ENCODE data around the gene FHIT.

FHIT gene

DNA sequence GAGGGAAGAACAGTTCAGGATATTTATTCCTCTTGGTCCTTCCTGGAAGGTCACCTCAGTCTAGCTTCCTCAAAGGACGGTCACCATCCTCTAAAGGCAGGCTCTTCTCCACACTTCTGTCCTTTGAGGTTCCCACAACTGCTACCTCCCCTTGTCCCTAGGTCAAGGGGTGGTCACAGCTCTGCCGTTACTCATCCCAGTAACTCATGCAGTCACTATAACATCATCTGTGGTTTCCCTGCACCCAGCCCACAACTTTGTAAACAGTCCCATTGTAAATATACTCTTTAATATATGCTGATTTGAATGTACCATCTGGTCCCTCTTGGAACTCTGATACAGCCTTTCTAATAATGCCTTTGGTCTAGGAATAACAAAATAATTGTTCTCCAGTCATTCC lies 887.4 kb downstream of the FHIT start:
- DNase-seq, result no peak

DNA sequence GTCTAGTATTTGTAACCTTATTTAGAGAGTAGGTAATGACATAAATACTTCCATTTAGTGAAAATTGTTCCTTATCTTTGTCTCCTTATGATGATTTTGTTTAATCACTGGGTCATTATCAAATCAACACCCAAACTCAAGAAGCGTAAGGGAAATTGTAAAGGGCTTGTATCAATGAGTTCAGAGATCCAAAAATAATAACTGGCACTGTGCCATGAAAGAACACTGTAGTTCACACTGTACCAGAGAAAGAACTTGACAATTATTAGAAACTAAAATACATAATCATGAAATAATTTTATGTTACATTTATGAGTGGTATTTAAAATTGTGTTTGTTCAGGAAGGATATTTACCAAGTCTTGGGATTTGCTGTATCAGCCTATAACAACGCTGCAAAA lies 895.4 kb downstream of the FHIT start:
- no peak for DNase-seq

DNA sequence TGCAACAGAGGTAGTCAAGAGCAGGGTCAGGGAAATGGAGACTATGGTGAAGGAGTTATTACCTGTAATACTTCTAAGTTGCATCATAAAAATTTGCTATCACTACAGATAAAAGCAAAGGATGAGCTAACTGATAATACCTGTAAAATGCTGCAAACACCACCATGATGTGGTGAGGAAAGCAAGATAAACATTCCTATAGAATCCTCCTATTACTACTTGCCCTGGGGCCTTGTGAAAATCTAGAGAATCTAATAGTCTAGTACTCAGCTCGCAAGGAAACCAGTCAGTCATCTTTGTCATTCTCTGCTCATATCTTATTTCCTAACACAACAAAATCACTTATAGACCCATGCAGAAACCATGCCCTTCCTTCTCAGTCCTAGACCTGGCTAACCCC lies 899.8 kb downstream of the FHIT start:
- DNase-seq, result no peak

DNA sequence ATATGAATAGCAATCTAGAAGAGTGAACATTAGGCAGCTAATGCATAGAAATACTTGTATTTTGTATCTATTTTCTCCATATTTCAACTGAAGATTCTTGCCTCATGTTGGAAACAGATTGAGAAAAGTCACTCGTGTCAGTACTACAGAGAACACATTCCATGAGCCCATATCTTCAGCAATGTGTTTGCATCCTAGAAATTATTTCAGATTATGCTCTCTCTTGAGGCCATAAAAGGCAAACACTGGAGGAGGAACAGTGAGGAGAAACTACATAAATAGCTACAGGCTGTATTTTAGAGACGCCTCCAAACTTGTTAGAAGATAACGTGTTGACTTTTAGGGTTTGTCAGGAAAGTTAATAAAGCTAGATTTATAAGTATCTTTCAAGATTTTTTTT lies 906.9 kb downstream of the FHIT start:
- no peak for DNase-seq

DNA sequence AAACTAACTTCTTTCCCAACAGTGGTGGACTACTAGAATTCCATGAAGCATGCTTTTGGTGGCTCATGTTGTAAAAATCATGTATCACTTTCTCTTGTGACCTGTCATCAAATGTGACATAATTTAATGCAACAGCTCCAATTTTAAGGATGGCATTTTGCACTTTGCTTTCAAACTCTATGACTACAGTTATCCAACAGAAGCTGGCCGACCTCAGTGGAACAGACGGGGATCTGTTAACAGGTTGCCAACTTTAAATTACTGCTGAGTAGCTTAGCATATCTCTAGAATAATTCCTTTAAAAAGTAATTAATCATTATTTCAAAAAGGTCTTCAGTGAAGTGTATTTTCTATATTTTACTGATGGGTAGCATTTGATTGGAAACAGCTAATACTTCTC lies 907.4 kb downstream of the FHIT start:
- no peak for DNase-seq

DNA sequence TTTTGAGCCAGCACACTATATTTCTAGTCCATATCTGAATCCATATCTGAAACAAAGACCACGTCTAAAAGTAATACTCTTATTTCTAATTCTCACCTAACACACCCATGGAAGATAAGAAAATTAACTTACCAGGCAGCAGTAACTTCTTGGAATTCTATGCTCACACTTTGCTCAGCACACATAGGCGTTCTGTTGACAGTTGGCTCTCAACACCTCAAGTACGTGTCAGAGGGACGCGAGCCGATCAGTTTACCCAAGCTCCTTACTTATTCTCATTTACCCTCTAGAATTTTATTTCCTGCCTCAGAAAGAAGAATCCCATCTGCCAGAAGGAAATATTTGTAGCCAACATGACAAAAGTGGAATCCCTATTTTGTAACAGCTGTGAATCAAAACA lies 911.9 kb downstream of the FHIT start:
- DNase-seq, result no peak

DNA sequence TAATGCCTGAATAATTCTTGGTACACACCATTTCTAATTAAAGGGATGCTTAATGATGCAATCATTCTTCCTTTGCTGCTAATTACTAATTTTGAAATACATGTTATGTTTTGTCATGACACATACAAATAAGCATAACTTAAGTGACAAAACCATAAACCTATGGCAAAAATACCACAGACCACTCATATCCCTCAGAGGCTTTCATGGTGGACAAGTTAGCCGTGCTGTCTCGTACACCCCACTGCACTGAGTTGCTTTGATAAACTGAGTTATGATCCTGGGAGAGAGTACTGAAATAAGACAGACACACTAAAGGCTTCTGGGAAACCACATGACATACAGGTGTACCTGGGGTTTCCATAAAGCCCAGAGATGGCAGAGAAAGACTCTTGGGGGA lies 913.8 kb downstream of the FHIT start:
- DNase-seq, result no peak

DNA sequence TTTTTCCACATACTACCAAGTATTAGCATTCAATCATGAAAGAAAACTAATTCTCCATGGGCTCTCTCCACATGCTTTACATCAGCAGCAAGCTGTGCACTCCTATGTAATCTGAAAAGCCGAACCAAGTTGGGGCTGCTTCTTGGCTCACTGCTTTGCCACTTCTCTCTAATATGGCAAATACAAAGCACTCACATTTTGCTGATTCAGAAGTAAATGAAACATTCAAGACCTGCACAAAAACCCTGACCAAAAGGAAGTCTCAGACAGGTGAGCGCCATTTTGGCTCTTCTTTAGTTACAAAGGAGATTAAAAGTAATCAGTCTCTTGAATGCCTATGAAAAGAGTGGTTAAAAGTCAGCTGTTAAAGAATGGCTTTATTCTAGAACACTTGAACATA lies 915.2 kb downstream of the FHIT start:
- DNase-seq, result no peak

DNA sequence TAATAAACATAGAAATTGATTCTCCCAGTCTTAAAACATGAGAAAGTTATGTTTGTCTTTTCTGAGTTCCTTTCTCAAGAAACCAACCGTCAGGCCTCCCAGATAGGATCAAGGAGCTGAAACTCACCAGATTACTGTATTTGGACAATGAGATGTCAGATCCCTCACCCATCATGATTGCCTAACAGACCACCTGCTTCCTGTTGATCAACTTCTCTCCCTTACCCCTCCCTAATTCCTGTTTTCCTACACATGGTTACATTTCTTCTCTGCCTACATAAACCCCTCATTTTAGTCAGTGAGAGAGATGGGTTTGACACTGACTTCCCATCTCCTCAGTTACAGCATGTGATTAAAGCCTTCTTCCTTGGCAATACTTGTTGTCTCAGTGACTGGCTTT lies 917.5 kb downstream of the FHIT start:
- DNase-seq, result no peak

DNA sequence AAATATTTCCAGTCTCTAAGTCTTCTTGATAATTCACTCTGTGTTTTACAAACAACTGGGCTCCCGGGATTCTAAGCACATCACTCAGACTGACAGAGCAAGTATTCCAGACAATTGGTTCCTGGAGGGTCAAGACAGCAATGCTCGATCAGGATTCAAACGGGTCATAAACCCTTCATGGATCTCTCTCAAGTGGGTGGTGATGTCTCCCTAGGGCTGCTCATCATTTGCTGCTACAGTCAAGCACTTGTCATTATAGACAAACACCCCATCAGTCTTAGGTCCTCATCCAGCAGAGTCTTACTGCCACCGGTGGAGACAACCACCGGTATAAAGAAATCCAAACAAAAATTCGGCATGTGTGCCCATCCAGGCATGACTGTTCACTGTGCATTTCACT lies 921.1 kb downstream of the FHIT start:
- DNase-seq, result no peak

DNA sequence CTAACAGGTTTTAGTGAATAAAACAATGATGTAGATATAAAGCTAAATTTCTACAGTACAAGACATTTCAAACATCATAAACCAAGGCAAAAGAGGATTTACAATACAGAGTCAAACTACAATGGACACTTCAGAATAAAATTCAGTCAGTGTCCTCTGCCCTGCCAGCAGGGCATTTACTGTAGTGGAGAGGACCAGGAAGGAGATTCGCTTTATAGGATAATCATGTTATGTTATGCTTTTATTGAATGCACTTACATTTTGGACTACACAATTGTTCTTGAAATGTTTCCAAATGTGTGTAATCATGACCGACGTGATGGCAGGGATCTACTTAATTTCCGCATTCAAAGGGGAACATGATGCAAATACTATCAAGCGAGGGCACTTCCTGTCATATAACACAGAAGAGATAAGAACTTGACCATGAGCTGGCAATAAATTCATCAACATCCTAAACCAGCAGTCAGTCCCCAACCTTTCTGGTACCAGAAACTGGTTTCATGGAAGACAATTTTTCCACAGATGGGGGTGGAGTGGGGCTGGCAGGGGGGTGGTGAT lies 925.6 kb downstream of the FHIT start:
- no peak for DNase-seq

DNA sequence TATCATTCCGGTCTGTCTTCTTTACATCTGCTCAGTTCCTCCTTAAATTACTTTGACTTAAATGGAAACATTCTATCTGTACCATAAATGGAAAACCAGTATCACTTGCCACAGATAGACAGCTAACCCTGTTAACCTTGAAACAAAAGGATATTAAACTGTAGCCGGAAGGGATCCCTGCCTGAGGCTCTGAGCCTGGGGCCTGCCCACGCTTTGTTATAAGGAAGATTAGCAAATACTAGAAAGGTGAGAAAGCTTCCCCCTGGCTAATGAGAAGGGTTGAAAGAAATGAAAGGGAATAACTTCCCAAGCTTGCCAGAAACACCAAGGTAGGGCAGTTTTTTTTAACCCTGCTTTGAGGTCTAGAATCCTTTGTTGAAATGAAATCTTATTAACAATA lies 927.6 kb downstream of the FHIT start:
- DNase-seq, result no peak

DNA sequence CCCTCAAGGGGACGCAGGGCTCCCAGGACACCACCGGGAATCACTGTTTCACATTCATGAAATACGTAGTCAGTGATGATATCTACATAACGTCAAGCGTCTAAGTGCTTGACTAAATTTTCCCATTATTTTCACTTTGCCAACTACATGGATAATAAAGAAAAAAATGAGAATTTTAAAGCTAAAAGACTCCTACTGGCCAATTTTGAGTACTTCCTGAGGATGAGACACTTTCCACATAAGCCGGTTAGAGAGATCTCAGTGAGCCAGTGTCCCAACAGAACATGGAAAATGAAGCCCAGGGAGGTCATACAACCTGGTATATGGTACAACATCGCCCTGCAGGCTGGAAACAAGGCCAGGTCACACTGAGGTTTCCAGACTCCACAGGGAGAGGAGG lies 928.1 kb downstream of the FHIT start:
- no peak for DNase-seq

DNA sequence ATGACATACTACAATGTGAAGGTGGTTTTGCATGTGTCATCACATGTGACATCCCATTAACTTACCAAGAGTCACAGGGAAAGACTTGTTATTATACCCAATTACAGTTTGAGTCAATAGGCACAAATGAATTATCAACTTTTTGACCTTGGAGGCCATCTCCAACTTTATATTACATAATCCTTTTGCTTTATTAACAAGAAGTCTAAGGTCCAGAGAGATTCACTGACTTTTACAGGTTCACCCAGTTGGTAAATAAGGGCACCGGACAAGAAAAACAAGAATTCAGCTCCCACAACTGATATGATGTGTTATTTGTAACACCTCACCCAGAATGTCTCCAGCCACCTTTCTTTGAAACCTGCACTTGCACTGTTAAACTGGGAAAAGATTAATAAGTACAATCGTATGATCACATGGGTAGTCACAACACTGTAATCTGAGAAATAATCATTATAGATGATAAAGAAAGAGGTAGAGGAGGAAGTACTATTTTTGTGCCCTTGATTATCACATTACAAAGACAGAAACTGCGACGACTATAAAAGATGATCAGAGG lies 928.9 kb downstream of the FHIT start:
- DNase-seq, result no peak

DNA sequence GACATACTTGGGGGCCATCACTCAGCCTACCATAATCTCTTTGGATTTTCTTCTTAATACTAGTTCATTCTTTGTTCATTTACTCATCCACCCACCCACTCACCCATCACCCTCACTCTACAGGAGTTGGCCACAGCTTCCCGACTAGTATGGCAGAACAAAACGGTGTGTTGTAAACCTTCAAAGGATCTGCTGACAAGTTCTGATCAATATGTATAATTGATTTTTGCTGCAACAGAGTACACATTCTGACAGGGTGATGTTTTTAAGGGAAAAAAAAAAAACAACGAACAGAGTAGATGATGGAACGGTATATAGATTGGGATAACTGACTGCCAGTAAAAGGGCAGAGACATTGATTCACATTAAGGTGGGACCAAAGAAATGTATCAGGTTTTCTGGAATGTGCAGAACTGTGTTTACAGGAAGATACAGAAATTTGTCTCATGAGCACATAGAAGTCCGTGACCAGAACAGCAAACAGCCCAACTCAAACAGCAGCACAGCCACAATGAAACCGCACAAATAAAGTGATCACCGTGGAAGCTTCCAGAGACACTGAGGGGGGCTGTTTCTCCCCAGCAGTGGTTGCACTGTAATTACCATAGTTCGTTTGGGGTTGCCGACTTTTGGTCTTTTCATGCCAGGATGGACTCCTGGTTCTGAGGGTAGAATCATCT lies 931.9 kb downstream of the FHIT start:
- DNase-seq, result no peak

DNA sequence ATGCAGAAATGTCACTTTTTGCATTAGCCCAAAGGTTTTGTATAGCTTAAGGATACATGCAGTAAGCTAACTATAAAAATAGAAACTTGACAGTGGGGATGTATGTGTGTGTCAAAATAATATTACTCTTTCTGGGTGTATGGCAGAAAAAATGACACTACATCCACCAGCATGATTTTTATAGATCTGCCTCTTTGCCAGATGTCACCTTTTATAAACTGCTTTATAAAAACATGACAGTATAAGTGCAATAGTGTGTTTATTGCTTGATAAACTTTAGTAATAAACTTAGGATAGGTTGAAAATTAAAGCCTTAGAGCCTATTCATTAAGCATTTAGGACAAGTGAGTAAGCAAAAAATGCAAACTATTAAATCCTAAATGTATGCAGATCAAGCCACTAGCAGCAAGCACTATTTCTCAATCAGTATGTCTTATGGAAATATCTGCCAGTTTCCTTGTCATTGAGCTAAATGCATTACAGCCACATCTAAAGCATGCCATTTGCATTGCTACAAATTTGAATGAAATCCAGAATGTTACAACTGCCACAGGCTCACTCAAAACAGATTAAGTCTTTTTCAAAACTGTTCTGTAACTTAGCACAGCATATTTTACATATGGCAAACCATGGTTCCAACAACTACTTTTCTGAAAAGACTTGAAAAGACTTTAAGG lies 935.0 kb downstream of the FHIT start:
- DNase-seq, result peak; percentile 60

DNA sequence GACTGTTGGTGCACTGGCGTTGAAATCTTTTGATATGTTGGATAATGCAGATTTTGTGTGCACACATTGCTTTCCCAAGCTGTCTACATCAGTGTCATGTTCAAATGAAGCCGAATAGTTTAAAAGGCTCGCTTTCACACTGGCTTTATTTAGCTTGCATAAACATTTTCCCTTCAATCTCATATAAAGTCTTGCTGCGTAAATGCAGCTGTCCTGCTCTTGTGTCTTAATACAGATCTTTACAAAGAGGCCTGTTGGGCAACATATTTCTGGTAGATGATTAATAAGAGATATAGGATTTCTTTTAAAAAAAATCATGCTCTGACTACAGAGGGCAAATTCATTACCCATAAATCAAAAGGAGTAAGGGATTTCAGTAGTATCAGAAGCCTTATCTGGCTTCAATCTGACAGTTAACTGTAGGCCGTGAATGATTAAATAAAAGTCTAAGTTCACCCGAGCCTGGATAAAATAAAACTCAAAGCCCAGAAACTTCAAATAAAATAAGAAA lies 937.2 kb downstream of the FHIT start:
- no peak for DNase-seq

DNA sequence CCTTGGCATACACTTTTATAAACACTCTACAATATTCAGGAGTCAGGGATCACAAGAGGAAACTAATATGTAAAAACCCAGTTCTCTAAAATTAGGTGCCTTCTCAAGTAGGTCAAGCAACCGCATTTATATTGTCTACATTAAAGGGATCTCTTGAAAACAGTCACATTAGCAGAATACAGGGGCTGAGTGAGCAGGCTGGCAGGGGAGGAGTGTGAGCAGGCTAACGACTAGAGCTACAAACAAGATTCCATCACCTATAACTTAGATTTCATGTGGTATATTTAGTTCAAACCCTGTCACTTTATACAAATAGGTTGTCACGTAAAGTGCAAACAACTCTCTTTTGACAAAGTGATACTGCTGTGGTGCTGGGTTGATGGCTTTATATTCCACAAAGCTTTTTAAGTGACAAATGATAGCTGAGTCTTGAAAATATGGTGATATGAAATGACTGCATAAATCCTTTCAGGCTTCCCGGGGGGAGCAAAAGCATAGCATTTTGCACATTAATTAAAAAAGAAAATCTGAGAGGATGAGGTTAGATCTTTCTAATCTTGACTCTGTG lies 937.9 kb downstream of the FHIT start:
- no peak for DNase-seq

DNA sequence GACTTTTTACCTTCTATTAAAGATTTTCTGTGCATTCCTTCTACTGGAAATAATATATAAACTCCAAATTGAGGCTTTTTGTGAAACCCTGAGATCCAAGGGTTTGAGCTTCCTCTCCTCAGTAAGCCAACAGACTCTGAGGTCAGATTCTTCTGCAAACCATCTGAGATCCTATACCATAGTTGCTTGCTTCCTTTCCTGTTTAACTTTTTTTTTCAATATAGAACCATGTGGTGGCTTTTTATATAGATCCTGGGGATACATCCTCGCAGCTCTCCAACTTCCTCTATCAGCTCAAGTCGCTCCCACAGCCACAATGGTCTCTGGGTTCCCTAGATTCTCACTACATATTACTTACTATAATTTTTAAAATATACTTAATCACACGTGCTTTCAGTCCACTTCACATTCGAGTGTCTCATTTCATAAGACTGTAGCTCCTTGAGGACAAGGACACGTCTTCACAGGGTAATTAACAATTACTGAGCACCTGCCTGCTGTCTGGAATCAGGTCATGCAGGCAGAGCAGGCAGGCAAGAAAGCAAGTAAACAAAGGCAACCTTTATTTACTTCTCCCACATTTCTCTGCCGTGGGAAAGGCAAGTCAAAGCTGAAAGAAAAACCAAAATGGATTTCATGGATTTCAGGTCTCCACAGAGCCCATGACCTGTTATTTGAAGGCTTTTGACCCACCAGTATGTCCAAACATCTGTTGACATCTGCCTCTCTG lies 941.5 kb downstream of the FHIT start:
- no peak for DNase-seq

DNA sequence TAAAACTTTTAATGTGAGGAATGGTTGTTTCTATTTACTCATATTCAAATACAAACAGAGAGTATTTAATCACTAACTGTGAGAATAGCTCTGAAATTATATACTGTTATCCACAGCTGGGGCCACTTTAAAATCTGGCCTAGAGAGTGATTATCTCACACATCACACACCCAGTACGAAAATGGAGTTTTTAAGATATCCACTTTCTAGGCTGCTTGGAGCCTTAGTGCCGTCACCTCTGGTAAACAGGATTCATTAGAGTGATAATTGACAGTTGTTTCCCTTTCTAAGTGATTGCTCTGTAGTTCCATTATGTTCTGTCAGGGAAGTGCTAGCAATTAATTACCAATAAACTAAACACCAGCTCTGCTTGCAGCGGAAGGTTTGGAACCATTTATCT lies 942.4 kb downstream of the FHIT start:
- DNase-seq, result no peak

DNA sequence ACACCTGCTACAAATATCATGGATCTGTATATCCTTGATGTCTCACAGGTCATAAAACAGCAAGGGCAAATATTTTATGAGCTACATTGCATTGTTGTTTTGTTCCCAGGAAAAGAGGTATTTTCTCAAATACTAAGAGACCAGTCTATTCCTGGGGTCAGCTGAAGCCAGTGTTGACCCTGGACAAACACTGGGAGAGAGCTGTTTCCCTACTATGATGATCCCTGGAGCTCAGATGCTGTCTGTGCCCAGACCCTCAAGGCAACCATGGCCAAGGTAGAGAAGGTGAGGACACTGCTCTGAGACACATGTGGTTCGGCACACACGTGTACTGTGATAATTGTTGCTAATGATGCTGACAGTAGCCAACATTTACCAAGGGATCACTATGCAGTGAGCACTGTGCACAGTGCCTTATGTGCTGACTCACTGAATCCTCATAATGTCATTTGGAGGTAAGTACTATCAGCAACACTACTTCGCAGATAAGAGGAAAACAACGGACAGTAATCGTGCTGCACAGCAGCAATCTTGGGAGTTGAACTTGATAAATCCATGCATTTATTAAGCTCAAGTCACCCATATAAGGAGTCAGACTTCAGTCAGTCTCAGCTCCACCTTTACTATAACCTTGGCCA lies 943.6 kb downstream of the FHIT start:
- DNase-seq, result no peak

DNA sequence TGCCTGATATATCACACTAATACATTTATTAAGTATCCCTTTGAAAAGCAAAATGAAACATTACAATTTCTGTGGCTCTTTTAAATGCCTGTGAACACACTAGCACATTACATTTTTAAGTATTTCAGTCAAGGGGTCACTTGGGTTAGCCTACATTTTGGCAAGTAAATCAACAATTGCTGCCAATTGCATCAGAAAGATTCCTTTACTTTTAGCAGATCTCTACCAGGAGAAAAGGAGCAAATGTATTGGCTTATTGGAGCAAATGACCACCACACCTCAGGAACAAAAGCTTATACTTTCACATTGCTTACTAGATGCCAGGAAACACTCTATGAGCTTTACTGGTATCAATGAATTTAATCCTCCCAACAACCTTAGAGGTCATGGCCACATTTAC lies 947.1 kb downstream of the FHIT start:
- no peak for DNase-seq

DNA sequence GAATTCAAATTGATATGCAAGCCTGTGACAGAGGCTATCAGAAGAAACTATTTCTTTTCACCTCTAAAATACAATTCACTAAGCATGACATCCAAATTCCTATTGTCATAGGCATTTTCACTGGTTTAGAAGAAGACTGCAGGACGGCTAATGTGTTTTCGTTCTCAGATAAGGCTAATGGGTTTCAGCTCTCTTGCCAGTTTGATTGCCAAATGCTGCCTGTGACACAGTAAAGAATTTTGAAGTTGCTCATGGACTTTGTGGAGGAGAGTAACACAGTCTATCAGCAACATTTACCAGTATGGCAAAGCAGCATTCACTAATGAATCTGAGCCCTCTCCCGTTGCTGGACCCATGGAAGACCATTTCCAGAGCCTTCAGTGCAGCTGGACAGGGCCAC lies 948.1 kb downstream of the FHIT start:
- DNase-seq, result no peak

Data from NCI-H1048 (cell line).